ENCODE measurements around the gene RAB37. TPM values are rescaled to one million over a fixed set of nuclear protein-coding genes. Genes with fewer than 3 reads are reported as not detected.

Gene RAB37
- polyA plus RNA-seq, 1 of the 3 experiments (the other 2 are of a cell fraction) = 0.25 TPM

DNA sequence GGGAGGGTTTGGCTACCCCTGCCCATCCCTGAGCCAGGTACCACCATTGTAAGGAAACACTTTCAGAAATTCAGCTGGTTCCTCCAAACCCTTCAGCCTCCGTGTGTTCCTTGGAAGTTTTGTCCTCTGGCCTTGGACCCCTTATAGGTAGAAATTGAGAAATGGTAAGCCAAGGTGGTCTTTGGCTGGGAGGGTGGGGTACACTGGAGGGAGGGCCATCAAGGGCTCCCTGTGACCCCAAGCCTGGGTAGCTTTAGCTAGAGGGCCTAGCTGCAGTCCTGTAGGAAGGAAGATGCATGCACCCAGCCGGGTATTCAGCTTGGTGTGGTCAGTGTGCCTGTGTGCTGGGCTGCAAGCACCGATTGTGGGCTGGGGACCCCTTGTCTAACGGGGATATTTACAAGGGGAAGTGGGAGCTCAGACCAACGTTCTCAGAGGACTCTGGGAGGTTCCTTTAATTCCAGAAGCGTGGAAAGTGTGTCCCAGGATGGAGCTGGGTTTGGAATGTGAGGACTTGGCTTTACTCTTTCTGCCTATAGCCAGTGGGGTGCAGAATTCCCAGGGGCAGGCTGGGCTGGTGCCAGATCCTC lies 32.3 kb downstream of the RAB37 start:
- TF ChIP-seq NRF1 (IDR thresholded peaks at IDR 0.05; ENCODE audit: low read depth, low read length) (no peak), POLR2AphosphoS5 (IDR thresholded peaks at IDR 0.05; ENCODE audit: low read depth, low read length) (0 out of 2 replicates have a peak, but pooled peaks have one; percentile 3), GABPA (IDR thresholded peaks at IDR 0.05; ENCODE audit: low read depth) (no peak), EP300 (IDR thresholded peaks at IDR 0.05; ENCODE audit: borderline replicate concordance in 1 of 2, low read depth in 1 of 2, low read length in 1 of 2) (no peak)
- no peaks in the 10 kb centered on the region for H3K9me2 ChIP-seq
- H3K4me1 ChIP-seq (ENCODE audit: control insufficient read depth in 1 of 2, insufficient read depth in 2 of 2, low read depth in 1 of 2, low read length in 1 of 2) = peaks cover 18 to 21% of the 10 kb centered on the region in 2 experiments; a peak in 3 of 4 replicates
- no peaks in the 10 kb centered on the region for H3K9me3 ChIP-seq
- peaks cover 10% of the 10 kb centered on the region; the same call in 1 of the 2 replicates for H3K79me2 ChIP-seq (ENCODE audit: insufficient read depth)
- POLR2A ChIA-PET = interaction anchor here (0.9 to 2.9 kb wide), 5 partner anchors 9 to 24 kb away, joined by 3 to 20 read pairs (median 9); no protein-coding TSS in a partner anchor
- H2AFZ ChIP-seq (ENCODE audit: low read depth) = no peak overlapping the region
- WGBS (ENCODE audit: low lambda C conversion rate) = 91% methylated on average over 6 of the region's 6 CpGs
- H3K36me3 ChIP-seq (replicated peaks in 1 of 2; ENCODE audit: control insufficient read depth in 1 of 2, insufficient read depth in 2 of 2, low read length in 1 of 2) = peaks cover 26 to 48% of the 10 kb centered on the region in 2 experiments
- H3K27ac ChIP-seq (ENCODE audit: low read depth in 2 of 2, low read length in 1 of 2) = peak overlapping the region in 1 of 2 experiments; percentile 60; a peak in 3 of 4 replicates
- peaks cover 8% of the 10 kb centered on the region; the same call in 1 of the 2 replicates for H4K20me1 ChIP-seq (ENCODE audit: insufficient read depth)
- no peak for DNase-seq
- H3K27me3 ChIP-seq (ENCODE audit: insufficient read depth) = no peaks in the 10 kb centered on the region
- H3K4me3 ChIP-seq (ENCODE audit: low read depth in 2 of 2, low read length in 1 of 2) = no peak overlapping the region
- CTCF ChIA-PET = interaction anchor here (0.9 to 98.1 kb wide), 8 partner anchors 15 to 166 kb away, joined by 5 to 3869 read pairs (median 66); partner anchors contain the start of genes FDXR, GRIN2C, NHERF1 and RAB37
- no peak overlapping the region for H3K9ac ChIP-seq
- H3F3A ChIP-seq (replicated peaks; ENCODE audit: insufficient read depth) = peaks cover 32% of the 10 kb centered on the region
- H3K4me2 ChIP-seq = no peak overlapping the region

GRCh38 chr17:74769856-74770497 lies 32.9 kb downstream of the RAB37 start:
- Histone ChIP-seq H4K20me1 (ENCODE audit: insufficient read depth) (peaks cover 8% of the 10 kb centered on the region), H3K27me3 (ENCODE audit: insufficient read depth) (no peaks in the 10 kb centered on the region), H3K9ac (no peak overlapping the region), H3K79me2 (ENCODE audit: insufficient read depth) (peaks cover 16% of the 10 kb centered on the region), H3K36me3 (replicated peaks in 1 of 2; ENCODE audit: control insufficient read depth in 1 of 2, insufficient read depth in 2 of 2, low read length in 1 of 2) (peaks cover 28 to 48% of the 10 kb centered on the region in 2 experiments), H3K4me3 (ENCODE audit: low read depth in 2 of 2, low read length in 1 of 2) (no peak overlapping the region), H3K4me1 (ENCODE audit: control insufficient read depth in 1 of 2, insufficient read depth in 2 of 2, low read depth in 1 of 2, low read length in 1 of 2) (peaks cover 18 to 24% of the 10 kb centered on the region in 2 experiments; a peak in 3 of 4 replicates), H2AFZ (ENCODE audit: low read depth) (no peak overlapping the region), H3K4me2 (no peak overlapping the region), H3K27ac (ENCODE audit: low read depth in 2 of 2, low read length in 1 of 2) (no peak overlapping the region; a peak in 1 of 4 replicates), H3K9me2 (no peaks in the 10 kb centered on the region), H3F3A (replicated peaks; ENCODE audit: insufficient read depth) (peaks cover 38% of the 10 kb centered on the region), H3K9me3 (no peaks in the 10 kb centered on the region)
- no peak for TF ChIP-seq RCOR1 (IDR thresholded peaks at IDR 0.05; ENCODE audit: low read length)
- peak; percentile 25; the same call in 1 of the 2 replicates for TF ChIP-seq POLR2AphosphoS5 (IDR thresholded peaks at IDR 0.05; ENCODE audit: low read depth, low read length)
- peak; percentile 39 for DNase-seq
- CTCF ChIA-PET = interaction anchor here (0.9 to 98.1 kb wide), 14 partner anchors 9 to 391 kb away, joined by 3 to 3869 read pairs (median 10); partner anchors contain the start of genes FDXR, GRIN2C, NHERF1 and RAB37
- WGBS (ENCODE audit: low lambda C conversion rate) = 82% methylated on average over 5 of the region's 5 CpGs
- POLR2A ChIA-PET = interaction anchor here (0.9 to 2.9 kb wide), 5 partner anchors 9 to 25 kb away, joined by 3 to 20 read pairs (median 9); no protein-coding TSS in a partner anchor

GRCh38 chr17:74770498-74771318 lies 33.7 kb downstream of the RAB37 start:
- Histone ChIP-seq H3K4me3 (ENCODE audit: low read depth in 2 of 2, low read length in 1 of 2) (no peak overlapping the region), H3K4me2 (no peak overlapping the region), H3K36me3 (replicated peaks in 1 of 2; ENCODE audit: control insufficient read depth in 1 of 2, insufficient read depth in 2 of 2, low read length in 1 of 2) (peaks cover 30 to 48% of the 10 kb centered on the region in 2 experiments), H3K9ac (no peak overlapping the region), H2AFZ (ENCODE audit: low read depth) (no peak overlapping the region), H3K9me2 (no peaks in the 10 kb centered on the region), H3K4me1 (ENCODE audit: control insufficient read depth in 1 of 2, insufficient read depth in 2 of 2, low read depth in 1 of 2, low read length in 1 of 2) (peaks cover 23 to 29% of the 10 kb centered on the region in 2 experiments; a peak in 3 of 4 replicates), H3F3A (replicated peaks; ENCODE audit: insufficient read depth) (peaks cover 44% of the 10 kb centered on the region), H4K20me1 (ENCODE audit: insufficient read depth) (peaks cover 8% of the 10 kb centered on the region), H3K9me3 (no peaks in the 10 kb centered on the region), H3K79me2 (ENCODE audit: insufficient read depth) (peaks cover 23% of the 10 kb centered on the region), H3K27ac (ENCODE audit: low read depth in 2 of 2, low read length in 1 of 2) (no peak overlapping the region), H3K27me3 (ENCODE audit: insufficient read depth) (no peaks in the 10 kb centered on the region)
- TF ChIP-seq CTCF (IDR thresholded peaks at IDR 0.05) = peak; percentile 85
- peak; percentile 97 for TF ChIP-seq SMC3 (IDR thresholded peaks at IDR 0.05; ENCODE audit: low read depth, low read length)
- no peak for TF ChIP-seq POLR2AphosphoS5 (IDR thresholded peaks at IDR 0.05; ENCODE audit: low read depth, low read length)
- TF ChIP-seq RAD21 (IDR thresholded peaks at IDR 0.05; ENCODE audit: low read length) = peak; percentile 98
- TF ChIP-seq NRF1 (IDR thresholded peaks at IDR 0.05; ENCODE audit: low read depth, low read length) = no peak; the same call in 1 of the 2 replicates
- TF ChIP-seq GATA2 (CRISPR knock-in tag; IDR thresholded peaks at IDR 0.05) = no peak
- TF ChIP-seq, protein P1, sequence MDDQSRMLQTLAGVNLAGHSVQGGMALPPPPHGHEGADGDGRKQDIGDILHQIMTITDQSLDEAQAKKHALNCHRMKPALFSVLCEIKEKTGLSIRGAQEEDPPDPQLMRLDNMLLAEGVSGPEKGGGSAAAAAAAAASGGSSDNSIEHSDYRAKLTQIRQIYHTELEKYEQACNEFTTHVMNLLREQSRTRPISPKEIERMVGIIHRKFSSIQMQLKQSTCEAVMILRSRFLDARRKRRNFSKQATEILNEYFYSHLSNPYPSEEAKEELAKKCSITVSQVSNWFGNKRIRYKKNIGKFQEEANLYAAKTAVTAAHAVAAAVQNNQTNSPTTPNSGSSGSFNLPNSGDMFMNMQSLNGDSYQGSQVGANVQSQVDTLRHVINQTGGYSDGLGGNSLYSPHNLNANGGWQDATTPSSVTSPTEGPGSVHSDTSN (IDR thresholded peaks at IDR 0.05) = no peak
- no peak for TF ChIP-seq EZH2phosphoT487 (IDR thresholded peaks at IDR 0.05; ENCODE audit: borderline replicate concordance, low read depth)
- peak; percentile 91 for DNase-seq
- CTCF ChIA-PET = interaction anchor here (0.6 to 98.1 kb wide), 31 partner anchors 9 to 391 kb away, joined by 3 to 3869 read pairs (median 4); partner anchors contain the start of genes FDXR, GRIN2C, NHERF1 and RAB37
- POLR2A ChIA-PET = interaction anchor here (0.7 to 2.9 kb wide), 4 partner anchors 10 to 25 kb away, joined by 3 to 20 read pairs (median 9); no protein-coding TSS in a partner anchor
- WGBS (ENCODE audit: low lambda C conversion rate) = 62% methylated on average over 13 of the region's 16 CpGs

Measured in SK-N-SH (cell line).